Stimulated activated CD4-positive, alpha-beta T cell treated with anti-CD3 and anti-CD28 coated beads, TNF-alpha, amount 100 ng/mL, for 1 hour (primary cell): ENCODE measurements around the gene RGL3.
A peak's percentile ranks its signal among the peaks of the same experiment; 100 is the strongest.
"Not testable (repeated sequence)": the region's sequence is repeated elsewhere in the genome, so short reads cannot be mapped to it uniquely, and the experiment has no call there.

Source experiments
- DNase-seq, 3 donors: peaks; one replicate each; pipeline ENCODE4 v3.0.0-alpha.2; 2020; ENCODE audit warnings: low read depth in 3 of 3, low spot score in 1 of 3

RGL3 gene

GRCh38 chr19:11421371-11422098 is 2.4 kb upstream of the RGL3 start:
- DNase-seq = peak in 1 of 3 donors; percentile 36

DNA sequence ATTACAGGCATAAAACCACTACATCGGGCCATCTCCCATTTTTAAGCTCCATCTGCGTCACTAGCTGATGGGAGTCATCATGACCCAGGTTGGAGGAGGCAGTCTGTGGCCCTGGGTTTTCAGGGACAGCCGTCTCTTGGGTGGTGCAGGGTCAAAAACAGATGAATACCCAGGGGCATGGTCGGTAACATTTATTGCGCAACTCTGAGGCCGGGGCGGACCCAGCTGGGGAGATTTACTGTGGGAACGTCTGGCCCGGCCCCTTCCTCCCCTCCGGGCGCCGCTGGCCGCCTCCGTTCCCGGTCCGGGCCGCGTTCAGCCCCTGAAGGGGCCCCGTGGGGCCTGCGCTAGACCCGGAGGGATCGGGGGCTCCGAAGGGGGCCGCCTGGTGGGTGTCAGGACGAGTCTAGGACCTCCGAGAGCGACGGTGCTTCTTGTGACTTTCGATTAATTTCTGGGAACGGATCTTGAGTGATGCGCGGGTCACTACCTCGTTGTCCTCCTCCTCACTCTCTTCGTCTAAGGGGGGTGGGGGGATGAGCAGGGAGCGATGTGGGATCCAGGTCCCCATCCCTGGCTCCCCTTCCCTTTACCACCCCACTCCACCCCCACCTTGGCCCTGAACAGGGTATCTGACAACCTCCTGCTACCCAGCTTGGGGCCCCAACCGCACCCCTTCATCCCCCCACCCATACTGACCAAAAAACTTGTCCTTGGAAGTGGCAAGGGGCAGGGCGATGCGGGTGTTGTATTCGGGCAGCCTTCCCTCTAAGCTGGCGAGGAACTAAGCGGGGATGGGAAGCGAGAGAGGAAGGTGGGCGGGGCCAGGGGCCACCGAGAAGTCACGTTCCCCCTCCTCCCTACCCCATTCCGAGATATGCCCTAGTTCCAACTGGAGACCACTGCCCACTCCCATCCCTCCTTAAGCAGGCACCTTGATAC is 1.6 kb upstream of the RGL3 start:
- no peak for DNase-seq

DNA sequence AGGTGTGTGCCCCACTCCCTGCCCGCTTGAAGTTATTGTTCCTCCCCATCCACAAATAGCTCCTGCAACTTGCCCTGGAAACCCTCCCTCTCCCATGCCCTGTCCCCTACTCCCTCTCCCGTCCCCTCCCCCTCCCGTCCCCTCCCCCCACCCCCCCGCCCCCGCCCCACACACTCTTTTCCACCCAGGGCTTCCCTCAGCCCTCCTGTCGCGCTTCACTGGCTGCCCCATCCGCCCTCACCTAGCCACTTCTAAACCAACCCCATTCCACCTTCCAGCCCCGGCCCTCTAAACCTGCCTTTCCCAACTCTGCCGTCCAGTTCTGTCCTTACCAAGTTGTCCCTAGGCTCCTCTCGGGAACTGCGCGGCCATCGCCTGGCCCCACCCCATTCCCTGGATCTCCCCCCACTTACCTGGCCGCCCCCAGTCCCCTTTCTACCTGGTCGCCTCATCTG is 993 bp downstream of the RGL3 start:
- no peak for DNase-seq

DNA sequence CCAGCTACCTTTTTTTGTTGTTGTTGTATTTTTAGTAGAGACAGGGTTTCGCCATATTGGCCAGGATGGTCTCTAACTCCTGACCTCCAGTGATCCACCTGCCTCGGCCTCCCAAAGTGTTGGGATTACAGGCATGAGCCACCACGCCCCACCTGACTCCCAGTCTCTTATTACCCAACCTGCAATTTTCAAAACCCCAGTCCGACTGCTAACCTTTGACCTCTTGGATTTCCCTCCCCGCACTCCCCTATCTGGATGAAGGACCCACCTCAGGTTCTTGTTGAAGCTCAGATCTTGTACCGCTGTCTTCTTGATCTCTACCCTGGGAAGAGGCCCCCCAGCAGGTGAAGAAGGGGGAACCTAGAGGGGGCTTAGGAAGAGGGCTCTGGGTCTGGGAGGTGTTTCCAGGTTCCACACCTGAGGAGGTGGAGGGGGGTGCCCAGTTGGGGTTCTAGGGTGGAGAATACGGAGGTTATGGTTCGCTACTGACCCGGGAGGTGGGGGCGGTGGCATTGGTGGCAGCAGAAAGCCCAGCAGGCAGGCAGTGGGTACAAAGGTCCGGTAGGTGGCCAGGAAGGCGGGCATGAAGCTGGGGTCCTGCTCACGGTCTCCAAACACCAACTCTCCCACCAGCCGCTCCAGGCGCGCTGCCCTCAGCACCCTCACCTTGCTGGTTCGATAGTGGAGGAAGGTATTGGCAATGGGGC is 2.6 kb downstream of the RGL3 start:
- DNase-seq = no peak

GRCh38 chr19:11414544-11414943 is 4.6 kb downstream of the RGL3 start:
- DNase-seq = no peak

DNA sequence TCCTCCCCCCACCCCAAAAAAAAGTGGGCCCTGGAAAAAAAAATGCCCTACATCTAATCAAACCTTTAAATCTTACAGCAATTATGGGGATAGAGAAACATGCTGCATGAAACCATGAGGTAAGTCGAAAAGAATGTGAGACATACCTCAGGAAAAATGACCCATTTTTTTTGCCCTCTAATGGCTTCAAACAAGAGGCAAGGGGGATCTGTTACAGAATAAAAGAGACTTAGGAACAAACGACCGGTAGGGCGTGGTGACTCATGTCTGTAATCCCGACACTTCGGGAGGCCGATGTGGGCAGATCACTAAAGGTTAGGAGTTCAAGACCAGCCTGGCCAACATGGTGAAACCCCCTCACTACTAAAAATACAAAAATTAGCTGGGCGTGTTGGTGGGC is 8.4 kb downstream of the RGL3 start:
- no peak for DNase-seq

DNA sequence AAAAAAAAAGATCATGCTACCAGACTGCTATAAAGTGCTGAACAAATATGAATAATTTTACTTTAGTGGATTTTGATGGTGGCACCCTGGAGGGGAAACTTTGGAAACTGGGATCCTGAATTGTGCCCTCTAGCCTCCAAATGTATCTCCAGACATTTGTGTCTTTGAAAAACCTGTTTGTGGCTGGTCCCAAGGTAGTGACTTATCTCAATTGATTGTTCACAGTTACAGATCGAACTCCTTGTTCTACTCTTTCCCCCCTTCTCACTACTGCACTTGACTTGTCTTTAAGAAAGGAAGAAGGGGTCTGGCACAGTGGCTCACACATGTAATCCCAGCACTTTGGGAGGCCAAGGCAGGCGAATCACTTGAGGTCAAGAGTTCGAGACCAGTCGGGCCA is 10.5 kb downstream of the RGL3 start:
- DNase-seq = no peak

GRCh38 chr19:11406703-11407236 is 12.3 kb downstream of the RGL3 start:
- DNase-seq = not testable (repeated sequence)

DNA sequence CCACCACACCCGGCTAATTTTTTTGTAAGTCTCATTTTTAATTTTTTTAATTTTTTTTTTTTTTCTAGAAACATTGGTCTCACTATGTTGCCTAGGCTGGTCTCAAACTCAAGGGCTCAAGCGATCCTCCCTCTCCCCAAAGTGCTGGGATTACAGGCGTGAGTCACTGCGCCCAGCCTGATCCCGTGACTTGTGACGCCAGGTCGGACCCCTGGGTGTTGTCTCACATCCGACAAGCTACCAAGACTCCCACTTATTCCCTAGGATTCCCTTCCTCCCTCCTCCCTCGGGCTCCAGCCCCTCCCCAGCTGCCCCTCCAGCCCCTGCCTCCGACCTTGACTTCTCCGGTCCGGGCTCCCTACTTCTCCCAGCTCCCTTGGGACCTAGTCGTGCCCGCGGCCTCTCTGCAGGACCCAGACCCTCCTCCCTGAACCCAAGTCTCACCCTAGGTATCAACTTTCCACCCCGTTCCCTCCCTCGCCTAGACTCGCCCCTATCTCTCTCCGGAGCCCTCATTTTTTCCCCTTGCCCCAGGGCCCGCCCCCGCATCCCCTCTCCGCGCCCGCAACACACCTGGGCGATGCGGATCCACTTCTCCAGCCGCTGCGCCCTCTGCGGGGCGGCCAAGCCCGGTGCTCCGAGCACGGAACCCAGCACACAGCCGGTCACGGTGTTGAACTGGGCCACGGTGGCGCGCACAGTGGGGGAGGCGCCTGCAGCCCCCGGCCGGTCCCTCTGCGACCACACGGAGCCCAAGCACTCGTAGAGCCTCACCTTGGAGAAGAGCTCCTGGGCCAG is 13.1 kb downstream of the RGL3 start:
- DNase-seq = no peak

- no peak for DNase-seq
Observed at GRCh38 chr19:11404588-11405222, 14.4 kb downstream of the RGL3 start.

DNA sequence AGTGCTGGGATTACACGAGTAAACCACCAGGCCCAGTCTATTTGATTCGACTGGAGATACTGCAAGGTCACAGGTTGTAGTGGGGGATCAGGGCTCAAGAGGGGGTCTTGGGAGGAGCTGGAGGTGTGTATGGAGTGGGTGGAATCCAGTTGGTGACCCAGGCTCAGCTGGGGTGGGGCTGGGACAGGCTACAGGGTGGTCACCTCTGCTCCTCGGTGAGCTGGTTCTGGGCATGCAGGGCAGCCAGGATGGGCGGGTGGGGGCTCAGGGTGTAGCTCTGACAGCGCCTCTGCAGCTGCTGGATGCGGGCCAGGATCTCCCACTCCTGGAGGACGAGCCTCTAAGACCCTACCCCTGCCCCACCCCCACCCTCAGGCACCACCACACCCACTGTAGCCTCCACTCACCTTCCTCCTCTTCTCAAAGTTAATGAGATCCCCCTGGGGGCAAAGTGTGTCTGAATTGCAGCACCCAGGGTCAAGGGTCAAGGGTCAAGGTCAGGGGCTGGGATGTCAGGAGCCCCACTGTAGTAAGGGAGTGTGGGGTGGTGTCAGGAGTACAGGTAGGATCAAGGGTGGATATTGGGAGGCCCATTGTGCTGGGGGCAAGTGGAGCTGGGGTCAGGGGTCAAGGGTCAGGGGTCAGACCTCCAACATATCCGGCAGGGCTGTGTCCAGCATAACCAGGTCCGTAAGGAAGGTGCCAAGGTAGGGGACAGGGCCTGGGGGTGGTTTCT is 17.1 kb downstream of the RGL3 start:
- DNase-seq = no peak

DNA sequence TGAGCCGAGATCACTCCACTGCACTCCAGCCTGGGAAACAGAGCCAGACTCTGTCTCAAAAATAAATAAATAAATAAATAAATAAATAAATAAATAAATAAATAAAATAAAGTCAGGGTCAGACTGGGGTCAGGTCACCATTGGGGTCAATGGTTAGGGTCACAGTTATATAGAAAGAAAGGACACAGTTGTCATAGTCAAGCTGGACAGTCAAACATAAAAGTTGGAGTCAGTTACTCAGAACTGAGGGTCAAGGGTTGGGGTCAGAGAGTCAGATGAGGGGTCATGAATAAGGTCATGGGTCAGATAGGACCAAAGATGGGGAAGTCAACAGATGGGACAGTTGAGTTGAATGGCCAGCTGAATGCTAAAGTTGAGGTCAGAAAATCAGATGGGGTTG is 18.3 kb downstream of the RGL3 start:
- DNase-seq = no peak

- DNase-seq = no peak
Observed at GRCh38 chr19:11399667-11400066, 19.4 kb downstream of the RGL3 start.

DNA sequence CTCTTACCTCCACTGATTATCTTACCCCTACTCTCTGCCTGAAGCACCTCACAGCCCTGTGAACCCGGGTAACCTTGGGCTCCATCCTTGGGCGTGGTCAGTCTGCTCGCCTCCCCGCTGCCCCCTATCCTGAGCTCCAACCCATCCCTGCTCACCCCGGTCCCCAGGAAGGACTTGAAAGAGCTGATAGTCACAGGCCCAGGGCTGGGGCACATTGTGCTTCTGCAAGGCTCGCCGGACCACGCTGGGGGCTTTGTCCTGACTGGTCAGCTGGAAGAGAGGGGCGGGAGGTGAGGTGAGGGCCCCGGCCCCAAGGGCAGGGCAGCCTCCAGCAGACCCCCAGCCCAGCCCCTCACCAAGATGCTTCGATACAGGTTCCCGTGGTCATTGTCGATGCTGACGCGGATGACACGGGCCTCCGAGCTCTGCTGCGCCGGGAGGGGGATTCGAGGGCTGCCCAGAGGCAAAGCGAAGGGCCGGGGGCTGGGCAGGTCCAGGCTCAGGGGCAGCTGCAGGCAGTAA is 22.0 kb downstream of the RGL3 start:
- DNase-seq = no peak

GRCh38 chr19:11390933-11391680 is 28.0 kb downstream of the RGL3 start:
- no peak for DNase-seq

- DNase-seq = no peak
Observed at GRCh38 chr19:11390359-11390758, 28.8 kb downstream of the RGL3 start.

DNA sequence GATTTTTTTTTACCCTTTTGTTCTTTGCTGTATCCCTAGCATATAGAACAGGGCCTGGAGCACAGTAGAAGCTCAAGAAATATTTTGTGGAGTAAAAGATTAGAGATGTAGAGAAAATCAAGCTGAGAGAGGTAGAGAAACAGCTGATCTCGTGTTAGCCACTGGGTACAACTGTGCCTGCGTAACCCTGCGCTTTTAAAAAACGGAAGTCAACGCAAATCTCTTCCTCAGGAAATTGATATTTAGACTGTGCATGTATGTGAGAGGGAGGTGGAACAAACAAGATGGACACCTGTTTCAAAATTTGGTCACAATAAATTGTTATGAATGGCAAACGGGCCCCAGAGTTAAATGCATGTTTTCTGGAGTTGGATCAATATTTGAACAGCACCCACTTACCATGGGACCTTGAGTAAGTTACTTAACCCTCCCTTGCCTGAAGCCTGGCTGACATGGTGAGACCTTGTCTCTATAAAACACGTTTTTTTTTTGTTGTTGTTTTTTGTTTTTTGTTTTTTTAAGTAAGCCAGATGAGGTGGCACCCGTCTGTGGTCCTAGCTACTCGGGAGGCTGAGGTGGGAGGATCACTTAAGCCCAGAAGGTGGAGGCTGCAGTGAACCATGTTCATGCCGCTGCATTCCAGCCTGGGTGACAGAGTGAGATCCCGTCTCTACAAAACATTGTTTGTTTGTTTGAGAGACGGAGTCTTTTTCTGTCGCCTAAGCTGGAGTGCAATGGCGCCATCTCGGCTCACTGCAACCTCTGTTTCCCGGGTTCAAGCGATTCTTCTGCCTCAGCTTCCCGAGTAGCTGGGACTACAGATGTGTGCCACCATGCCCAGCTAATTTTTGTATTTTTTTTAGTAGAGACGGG is 31.7 kb downstream of the RGL3 start:
- no peak for DNase-seq

DNA sequence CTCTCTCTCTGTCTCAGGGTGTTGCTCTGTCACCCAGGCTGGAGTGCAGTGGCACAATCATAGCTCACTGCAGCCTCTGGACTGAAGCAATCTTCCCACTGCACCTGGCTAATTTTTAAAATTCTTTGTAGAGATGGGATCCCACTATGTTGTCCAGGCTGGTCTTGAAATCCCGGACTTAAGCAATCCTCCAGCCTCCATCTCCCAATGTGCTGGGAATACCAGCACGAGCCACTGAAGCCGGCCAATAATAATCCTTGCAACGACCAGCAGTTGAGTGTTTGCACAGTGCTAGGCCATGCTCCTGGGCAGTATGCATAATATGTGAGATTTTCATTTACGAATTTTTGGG is 34.4 kb downstream of the RGL3 start:
- DNase-seq = no peak
